H9 (cell line): ENCODE results near the gene MALRD1. TPM values are rescaled to one million over a fixed set of nuclear protein-coding genes. Genes with fewer than 3 reads are reported as not detected.

Source experiments
- DNase-seq: peaks from one replicate; pipeline ENCODE4 v3.0.0-alpha.2; 2017
- H2AFZ ChIP-seq: one replicate; pipeline ENCODE4 v1.6.1; 2013; ENCODE audit warnings: mild to moderate bottlenecking, low read length, control low read depth, moderate library complexity
- H2AK5ac ChIP-seq: 2 replicates; pipeline ENCODE4 v1.6.1; 2013; ENCODE audit warnings: low read length, control low read depth, mixed read lengths; ENCODE audit not compliant: insufficient read length
- H2BK120ac ChIP-seq: one replicate; pipeline ENCODE4 v1.6.1; 2013; ENCODE audit warnings: low read depth, mild to moderate bottlenecking, low read length, control low read depth, inconsistent platforms; ENCODE audit not compliant: poor library complexity, severe bottlenecking
- H2BK12ac ChIP-seq: 2 replicates; pipeline ENCODE4 v1.6.1; 2013; ENCODE audit warnings: low read length, control low read depth, mixed read lengths, low read depth; ENCODE audit not compliant: insufficient read length
- H2BK15ac ChIP-seq: 2 replicates; pipeline ENCODE4 v1.6.1; 2013; ENCODE audit warnings: low read depth, low read length, control low read depth
- H2BK20ac ChIP-seq: one replicate; pipeline ENCODE4 v1.6.1; 2013; ENCODE audit warnings: low read depth, mild to moderate bottlenecking, low read length, control low read depth, inconsistent platforms; ENCODE audit not compliant: poor library complexity, severe bottlenecking
- H2BK5ac ChIP-seq: 2 replicates; pipeline ENCODE4 v1.6.1; 2013; ENCODE audit warnings: low read length, control low read depth, mixed read lengths; ENCODE audit not compliant: insufficient read length
- H3K14ac ChIP-seq: 2 replicates; pipeline ENCODE4 v1.6.1; 2013; ENCODE audit warnings: low read length, control low read depth; ENCODE audit not compliant: insufficient read depth
- H3K18ac ChIP-seq: 2 replicates; pipeline ENCODE4 v1.6.1; 2013; ENCODE audit warnings: low read depth, mild to moderate bottlenecking, mixed read lengths, low read length, control low read depth; ENCODE audit not compliant: insufficient read length
- H3K23ac ChIP-seq: 2 replicates; pipeline ENCODE4 v1.6.1; 2013; ENCODE audit warnings: low read length, control low read depth, mixed read lengths, low read depth; ENCODE audit not compliant: insufficient read length
- H3K23me2 ChIP-seq: 2 replicates; pipeline ENCODE4 v1.6.1; 2013; ENCODE audit warnings: low read depth, mild to moderate bottlenecking, mixed read lengths, low read length, control low read depth; ENCODE audit not compliant: insufficient read length, poor library complexity, severe bottlenecking
- H3K27ac ChIP-seq: 2 replicates; pipeline ENCODE4 v1.5.1; 2013; ENCODE audit warnings: low read length, control low read depth, mixed read lengths, low read depth; ENCODE audit not compliant: insufficient read length
- H3K27me3 ChIP-seq: 2 replicates; pipeline ENCODE4 v1.6.1; 2013; ENCODE audit warnings: low read length, control low read depth, inconsistent platforms; ENCODE audit not compliant: insufficient read depth
- H3K4ac ChIP-seq: 2 replicates; pipeline ENCODE4 v1.6.1; 2013; ENCODE audit warnings: low read depth, mild to moderate bottlenecking, control low read depth, inconsistent platforms, low read length, moderate library complexity
- H3K4me1 ChIP-seq: 2 replicates; pipeline ENCODE4 v1.6.1; 2013; ENCODE audit warnings: low read length, control low read depth, inconsistent platforms; ENCODE audit not compliant: insufficient read depth
- H3K4me2 ChIP-seq: 2 replicates; pipeline ENCODE4 v1.6.1; 2013; ENCODE audit warnings: low read length, control low read depth, mixed read lengths; ENCODE audit not compliant: insufficient read length, insufficient read depth
- H3K56ac ChIP-seq: 2 replicates; pipeline ENCODE4 v1.6.1; 2013; ENCODE audit warnings: low read depth, mild to moderate bottlenecking, mixed read lengths, low read length, control low read depth; ENCODE audit not compliant: insufficient read length
- H3K79me1 ChIP-seq: 2 replicates; pipeline ENCODE4 v1.6.1; 2013; ENCODE audit warnings: low read depth, mild to moderate bottlenecking, moderate library complexity, low read length, control low read depth, inconsistent platforms; ENCODE audit not compliant: insufficient read depth, poor library complexity, severe bottlenecking
- H3K79me2 ChIP-seq: 2 replicates; pipeline ENCODE4 v1.6.1; 2013; ENCODE audit warnings: low read length, control low read depth, inconsistent platforms; ENCODE audit not compliant: insufficient read depth
- H3K9ac ChIP-seq: 2 replicates; pipeline ENCODE4 v1.6.1; 2013; ENCODE audit warnings: low read length, control low read depth, mixed read lengths; ENCODE audit not compliant: insufficient read length; ENCODE audit errors: extremely low read depth
- H3K9me3 ChIP-seq: one replicate; pipeline ENCODE4 v1.6.1; 2013; ENCODE audit warnings: low read depth, low read length, inconsistent platforms; ENCODE audit not compliant: control insufficient read depth
- H3T11ph ChIP-seq: one replicate; pipeline ENCODE4 v1.6.1; 2013; ENCODE audit warnings: mild to moderate bottlenecking, low read length, control low read depth, inconsistent platforms
- H4K20me1 ChIP-seq: one replicate; pipeline ENCODE4 v1.6.1; 2013; ENCODE audit not compliant: control insufficient read depth, insufficient read length, insufficient read depth
- H4K5ac ChIP-seq: 2 replicates; pipeline ENCODE4 v1.6.1; 2013; ENCODE audit warnings: low read depth, mild to moderate bottlenecking, mixed read lengths, low read length, control low read depth; ENCODE audit not compliant: insufficient read length
- H4K8ac ChIP-seq: replicated peaks from 2 replicates; pipeline ENCODE4 v1.6.1; 2013; ENCODE audit warnings: low read length, control low read depth, mixed read lengths, low read depth; ENCODE audit not compliant: insufficient read length
- H4K91ac ChIP-seq: 2 replicates; pipeline ENCODE4 v1.6.1; 2013; ENCODE audit warnings: low read depth, mild to moderate bottlenecking, moderate library complexity, mixed read lengths, low read length, control low read depth; ENCODE audit not compliant: insufficient read length
- H3K27ac Mint-ChIP-seq, 3 experiments: 2 replicates in 2 of 3; 3 replicates in 1 of 3; pipeline ENCODE4 v1.8.0; 2020 to 2021; ENCODE audit warnings: mixed read lengths in 3 of 3, mild to moderate bottlenecking in 1 of 3, moderate library complexity in 1 of 3
- H3K27me3 Mint-ChIP-seq: 2 replicates; pipeline ENCODE4 v1.8.0; 2021; ENCODE audit warnings: low read depth, mild to moderate bottlenecking, moderate library complexity, mixed read lengths
- H3K36me3 Mint-ChIP-seq, 3 experiments: 2 replicates in 2 of 3; 3 replicates in 1 of 3; pipeline ENCODE4 v1.8.0; 2020 to 2021; ENCODE audit warnings: low read depth in 3 of 3, mixed read lengths in 3 of 3; ENCODE audit not compliant: insufficient read depth in 1 of 3
- H3K4me1 Mint-ChIP-seq, 2 experiments: 2 replicates each; pipeline ENCODE4 v1.8.0; 2020; ENCODE audit warnings: mixed read lengths in 2 of 2
- H3K4me3 Mint-ChIP-seq, 2 experiments: 2 replicates in 1 of 2; 3 replicates in 1 of 2; pipeline ENCODE4 v1.8.0; 2020 to 2021; ENCODE audit warnings: mild to moderate bottlenecking in 2 of 2, mixed read lengths in 2 of 2, moderate library complexity in 1 of 2
- H3K9me3 Mint-ChIP-seq, 2 experiments: 2 replicates in 1 of 2; 3 replicates in 1 of 2; pipeline ENCODE4 v1.8.0; 2020; ENCODE audit warnings: mild to moderate bottlenecking in 2 of 2, mixed read lengths in 2 of 2, moderate library complexity in 1 of 2
- CTCF ChIP-seq: fragments of 200-600 bp; sonication (generic); conservative IDR thresholded peaks from 3 replicates; pipeline ENCODE4 v1.8.0; 2021; ENCODE audit warnings: antibody characterized with exemption, mild to moderate bottlenecking
- WGBS: extraction: QIAGEN DNeasy Blood & Tissue Kit; methylation state at CpG from one replicate; pipeline ENCODE4 v1.1.7; 2013; ENCODE audit warnings: missing lambda C conversion rate, low lambda C conversion rate, mixed read lengths; ENCODE audit not compliant: insufficient read length; ENCODE audit errors: extremely low coverage; 5-methylcytosine and 5-hydroxymethylcytosine counted together
- total RNA-seq: library from RNA; stranded (reverse); gene quantifications from 2 replicates; pipeline ENCODE4 v1.2.1, GENCODE V29; 2021

Gene MALRD1
- total RNA-seq, 1 experiment from 2014 or later: 0.20 TPM

GRCh38 chr10:19256331-19256730 is 207.7 kb downstream of the MALRD1 start:
- Mint-ChIP-seq H3K27ac (no peak overlapping the region), H3K36me3 (no peaks in the 10 kb centered on the region), H3K27me3 (no peaks in the 10 kb centered on the region), H3K9me3 (no peaks in the 10 kb centered on the region), H3K4me1 (peaks cover 0 to 2% of the 10 kb centered on the region in 2 experiments; a peak in 1 of 4 replicates), H3K4me3 (no peak overlapping the region)
- H3K56ac ChIP-seq: no peak overlapping the region
- no peaks in the 10 kb centered on the region for H3K79me2 ChIP-seq
- H2BK15ac ChIP-seq: no peak overlapping the region
- H2BK120ac ChIP-seq: no peak overlapping the region
- H4K20me1 ChIP-seq: no peaks in the 10 kb centered on the region
- no peak overlapping the region for H2BK20ac ChIP-seq
- no peak overlapping the region for H3K23ac ChIP-seq
- H4K5ac ChIP-seq: no peak overlapping the region
- H4K8ac ChIP-seq: no peak overlapping the region
- H3K27me3 ChIP-seq: no peaks in the 10 kb centered on the region
- H3K4me1 ChIP-seq: no peaks in the 10 kb centered on the region
- no peaks in the 10 kb centered on the region for H3K9me3 ChIP-seq
- H3K18ac ChIP-seq: no peak overlapping the region
- no peak overlapping the region for H2AK5ac ChIP-seq
- H2BK5ac ChIP-seq: no peak overlapping the region
- no peak overlapping the region for H4K91ac ChIP-seq
- no peak overlapping the region for H3K27ac ChIP-seq
- H3K14ac ChIP-seq: no peak overlapping the region
- no peak overlapping the region for H2AFZ ChIP-seq
- H3K9ac ChIP-seq: no peak overlapping the region
- no peak overlapping the region for H3K4ac ChIP-seq
- H2BK12ac ChIP-seq: no peak overlapping the region
- no peak for DNase-seq
- H3T11ph ChIP-seq: no peak overlapping the region
- TF ChIP-seq CTCF: no peak
- H3K4me2 ChIP-seq: no peak overlapping the region
- no CpG with 5 or more reads among the region's 1 CpG for WGBS
- H3K79me1 ChIP-seq: no peaks in the 10 kb centered on the region
- no peaks in the 10 kb centered on the region for H3K23me2 ChIP-seq
